Activated CD8-positive, alpha-beta memory T cell treated with anti-CD3 and anti-CD28 coated beads, Interleukin-2, amount 50 U/mL, for 1 hour (primary cell): Measurements from ENCODE around the gene CLNK.

Experiments used
- DNase-seq: peaks from one replicate; pipeline ENCODE4 v3.0.0-alpha.2; 2020; ENCODE audit errors: extremely low read depth

Gene CLNK, protein sequence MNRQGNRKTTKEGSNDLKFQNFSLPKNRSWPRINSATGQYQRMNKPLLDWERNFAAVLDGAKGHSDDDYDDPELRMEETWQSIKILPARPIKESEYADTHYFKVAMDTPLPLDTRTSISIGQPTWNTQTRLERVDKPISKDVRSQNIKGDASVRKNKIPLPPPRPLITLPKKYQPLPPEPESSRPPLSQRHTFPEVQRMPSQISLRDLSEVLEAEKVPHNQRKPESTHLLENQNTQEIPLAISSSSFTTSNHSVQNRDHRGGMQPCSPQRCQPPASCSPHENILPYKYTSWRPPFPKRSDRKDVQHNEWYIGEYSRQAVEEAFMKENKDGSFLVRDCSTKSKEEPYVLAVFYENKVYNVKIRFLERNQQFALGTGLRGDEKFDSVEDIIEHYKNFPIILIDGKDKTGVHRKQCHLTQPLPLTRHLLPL

DNA sequence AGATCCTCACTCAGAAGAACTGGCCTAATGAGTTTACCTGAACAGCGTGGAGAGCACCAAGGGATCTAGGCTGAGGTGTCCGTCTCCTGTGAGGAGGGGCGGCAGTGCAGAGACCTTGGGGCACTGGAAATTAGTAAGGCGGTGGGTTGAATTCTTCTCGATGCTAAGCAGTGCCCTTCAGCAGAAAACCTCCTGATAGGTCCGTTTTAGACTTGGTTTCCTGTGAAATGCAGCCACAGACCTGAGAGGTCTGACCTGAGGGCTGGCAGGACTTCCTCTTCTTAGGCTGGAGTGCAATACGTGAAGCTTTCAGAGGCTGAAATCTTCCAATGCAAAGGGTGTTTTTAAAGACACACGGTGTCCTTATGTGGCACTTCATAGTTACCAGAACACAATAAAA lies at the start of gene CLNK:
TSS of gene CLNK (minus strand) at position 138 of the 400 bp plus-strand sequence. CDS start 16,899 bp downstream, outside the sequence.
- DNase-seq = no peak

DNA sequence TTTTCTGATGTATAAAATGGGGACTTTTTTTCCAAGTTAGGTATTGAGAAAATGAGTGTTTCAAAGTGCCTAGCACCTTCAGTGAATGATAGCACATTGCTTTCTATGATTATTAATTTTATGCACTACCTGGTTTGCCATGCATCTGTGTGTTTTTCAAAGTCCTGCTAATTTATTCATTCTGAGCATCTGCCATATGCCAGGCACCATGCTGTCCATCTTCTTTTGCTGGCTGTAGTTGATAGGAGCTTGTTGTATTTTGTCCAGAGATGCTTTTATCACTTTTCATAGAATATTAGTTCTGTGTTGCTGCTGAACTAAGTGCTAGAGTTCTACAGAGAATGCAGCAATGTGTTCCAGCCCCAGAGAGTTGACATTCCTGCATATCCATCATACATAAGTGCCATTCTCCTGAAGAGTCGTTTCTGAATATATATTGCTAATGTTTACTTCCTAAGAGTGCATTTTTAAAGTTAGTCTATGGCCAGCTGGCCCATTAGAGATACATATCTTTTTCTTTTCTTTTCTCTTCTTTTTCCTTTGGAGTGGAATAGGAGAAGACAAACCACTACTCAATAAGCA lies 49.0 kb upstream of the CLNK start:
- DNase-seq = no peak

DNA sequence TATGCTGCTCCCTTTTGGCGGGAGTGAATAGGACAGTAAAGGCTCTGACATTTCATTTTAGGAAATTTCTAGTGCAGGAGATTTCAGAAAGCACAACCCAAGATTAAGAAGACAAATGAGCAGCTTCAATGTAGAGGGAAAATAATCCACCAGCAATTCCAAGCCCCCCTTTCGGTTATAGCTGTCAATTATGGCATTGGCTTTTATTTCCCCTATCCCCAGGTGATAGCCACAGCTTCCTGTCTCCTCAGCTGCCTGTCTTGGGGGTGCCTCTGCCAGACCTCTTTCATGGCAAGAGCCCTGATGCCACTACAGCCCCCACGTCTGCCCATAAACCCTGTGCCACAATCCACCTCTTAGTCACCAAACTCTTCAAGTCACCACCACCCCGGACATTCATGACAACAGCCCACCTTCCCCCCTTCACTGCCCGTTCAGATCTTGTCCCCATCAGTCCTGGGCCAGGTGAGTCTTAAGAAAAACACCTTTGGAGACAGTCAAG lies 48.4 kb upstream of the CLNK start:
- DNase-seq = no peak

DNA sequence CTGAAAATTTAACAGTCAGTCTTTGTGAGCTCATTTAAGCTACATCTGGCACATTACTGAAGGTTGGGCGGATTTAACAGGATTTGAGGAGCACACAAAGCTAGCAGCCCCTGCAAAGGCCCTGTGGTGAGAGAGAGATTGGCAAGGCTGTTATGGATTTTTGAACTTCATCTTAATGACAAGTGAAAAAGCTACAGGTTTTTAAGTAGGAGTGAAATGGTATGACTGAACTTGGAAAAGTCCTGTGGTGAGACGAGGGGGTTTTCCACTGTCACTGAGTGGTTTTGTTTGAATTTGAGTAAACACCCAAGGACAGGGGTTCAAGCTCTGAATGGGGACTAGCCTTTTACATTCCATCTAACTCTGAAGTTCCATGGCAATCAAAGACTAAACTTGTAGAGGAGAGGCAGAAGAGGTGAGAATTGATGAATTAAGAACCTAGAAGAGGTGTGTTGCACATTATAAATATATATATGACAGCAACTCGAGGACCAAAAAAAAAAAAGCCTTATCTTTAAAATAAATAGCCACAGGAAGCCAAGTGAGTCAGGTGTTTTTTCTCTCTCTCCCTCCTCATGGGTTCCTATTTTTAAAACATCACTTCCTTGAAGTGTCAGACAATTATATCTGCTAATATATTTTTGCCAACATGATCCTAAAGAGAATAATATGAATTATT lies 47.8 kb upstream of the CLNK start:
- no peak for DNase-seq

DNA sequence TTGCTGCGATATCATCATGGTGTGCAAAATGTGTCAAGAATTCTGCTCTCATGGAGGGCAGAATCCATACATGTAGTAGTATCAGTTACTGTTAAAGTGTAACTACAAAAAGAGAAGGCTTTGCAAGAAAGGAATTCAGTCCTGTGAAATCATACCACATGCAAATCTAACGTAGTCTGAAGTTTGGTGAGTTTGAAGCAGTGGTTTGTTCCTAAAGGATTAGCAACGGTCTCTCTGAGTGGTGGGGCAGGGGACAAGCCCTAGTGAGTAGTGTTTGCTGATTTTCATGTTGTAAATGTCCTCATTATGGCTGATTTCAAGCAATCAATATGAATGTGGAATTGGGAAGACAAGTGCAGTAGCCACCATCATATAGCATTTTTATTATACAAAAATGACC lies 47.1 kb upstream of the CLNK start:
- no peak for DNase-seq

DNA sequence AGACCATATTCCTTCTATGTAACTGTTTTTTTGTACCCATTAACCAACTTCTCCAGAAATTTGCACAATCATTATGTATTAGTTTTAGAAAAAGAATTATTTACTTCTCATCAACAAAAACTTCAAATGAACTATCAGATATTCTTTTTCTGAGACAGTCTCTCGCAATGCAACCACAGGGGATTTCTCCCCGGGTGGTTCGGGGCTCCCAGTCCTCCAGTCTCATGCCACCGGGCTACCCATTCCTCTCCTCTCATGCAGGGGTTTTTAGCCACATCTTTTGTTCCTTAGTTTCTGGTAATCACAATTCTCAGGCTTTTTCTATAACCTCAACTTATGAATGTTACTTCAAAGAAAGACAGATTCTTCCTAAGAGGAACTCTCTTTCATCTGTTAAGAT lies 46.6 kb upstream of the CLNK start:
- DNase-seq = no peak

DNA sequence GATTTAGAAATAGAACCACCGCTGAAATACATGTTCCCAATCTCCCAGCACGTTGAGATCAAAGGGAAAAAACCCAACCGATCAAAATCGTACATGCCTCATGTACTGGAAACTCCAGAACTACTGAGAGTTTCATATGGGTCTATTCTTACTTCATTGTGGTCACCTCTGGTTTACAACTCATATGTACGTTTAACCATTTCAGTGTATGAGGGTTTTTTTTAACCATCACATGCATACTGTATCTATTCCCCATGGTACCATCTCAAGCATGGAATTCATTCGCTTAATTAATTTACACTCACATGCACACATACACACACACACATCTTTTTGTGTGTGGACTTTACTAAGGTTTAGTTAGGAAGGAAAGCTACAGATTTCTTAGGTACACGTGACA lies 46.0 kb upstream of the CLNK start:
- no peak for DNase-seq

DNA sequence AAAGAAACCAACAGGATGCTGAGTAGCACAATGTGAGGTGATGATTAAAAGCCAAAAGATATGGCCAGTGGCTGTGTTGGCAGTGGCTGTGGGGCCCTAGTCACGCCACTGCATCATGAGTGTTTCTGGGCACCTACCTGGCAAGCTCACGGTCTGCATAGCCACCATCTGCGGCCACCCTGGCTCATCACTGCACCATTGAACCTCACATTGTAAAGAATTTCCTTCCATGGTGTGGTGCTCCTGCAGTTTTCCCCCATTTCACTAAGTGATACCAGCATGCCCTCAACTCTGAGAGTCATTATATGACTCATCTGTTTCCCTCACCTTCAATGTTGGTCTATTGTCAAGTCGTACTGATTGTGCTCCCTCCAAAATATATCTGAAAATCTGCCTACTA lies 45.5 kb upstream of the CLNK start:
- DNase-seq = no peak

DNA sequence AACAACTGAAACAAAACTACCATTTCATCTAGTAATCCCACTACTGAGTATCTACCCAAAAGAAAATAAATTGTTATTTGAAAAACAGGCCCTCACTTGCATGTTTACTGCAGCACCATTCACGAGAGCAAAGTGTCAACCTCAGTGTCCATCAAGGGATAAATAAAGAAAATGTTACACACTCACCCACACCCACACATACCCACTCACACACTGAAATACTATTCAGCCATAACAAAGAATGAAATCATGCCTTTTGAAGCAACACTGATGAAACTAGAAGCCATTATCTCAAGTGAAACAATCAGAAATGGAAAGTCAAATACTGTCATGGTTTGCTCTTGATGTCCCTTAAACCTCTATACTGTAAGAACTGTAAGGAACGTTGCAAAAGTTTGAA lies 44.8 kb upstream of the CLNK start:
- no peak for DNase-seq

DNA sequence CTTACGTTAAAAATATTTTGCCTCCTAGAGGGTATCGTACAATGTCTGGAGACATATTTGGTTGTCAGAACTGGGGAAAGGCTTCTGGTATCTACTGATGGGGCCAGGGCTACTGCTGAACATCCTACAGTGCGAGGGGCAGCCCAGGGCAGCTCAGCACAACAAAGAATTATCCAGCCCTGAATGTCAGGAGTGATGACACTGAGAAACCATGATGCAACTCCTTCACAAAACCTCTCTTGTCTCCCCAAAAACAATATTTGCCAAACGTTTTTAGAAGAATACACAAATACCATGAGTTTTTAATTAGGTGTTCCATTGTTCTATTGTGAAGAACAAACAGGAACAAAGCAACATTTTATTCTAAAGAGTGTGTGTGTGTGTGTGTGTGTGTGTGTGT lies 43.4 kb upstream of the CLNK start:
- DNase-seq = no peak

DNA sequence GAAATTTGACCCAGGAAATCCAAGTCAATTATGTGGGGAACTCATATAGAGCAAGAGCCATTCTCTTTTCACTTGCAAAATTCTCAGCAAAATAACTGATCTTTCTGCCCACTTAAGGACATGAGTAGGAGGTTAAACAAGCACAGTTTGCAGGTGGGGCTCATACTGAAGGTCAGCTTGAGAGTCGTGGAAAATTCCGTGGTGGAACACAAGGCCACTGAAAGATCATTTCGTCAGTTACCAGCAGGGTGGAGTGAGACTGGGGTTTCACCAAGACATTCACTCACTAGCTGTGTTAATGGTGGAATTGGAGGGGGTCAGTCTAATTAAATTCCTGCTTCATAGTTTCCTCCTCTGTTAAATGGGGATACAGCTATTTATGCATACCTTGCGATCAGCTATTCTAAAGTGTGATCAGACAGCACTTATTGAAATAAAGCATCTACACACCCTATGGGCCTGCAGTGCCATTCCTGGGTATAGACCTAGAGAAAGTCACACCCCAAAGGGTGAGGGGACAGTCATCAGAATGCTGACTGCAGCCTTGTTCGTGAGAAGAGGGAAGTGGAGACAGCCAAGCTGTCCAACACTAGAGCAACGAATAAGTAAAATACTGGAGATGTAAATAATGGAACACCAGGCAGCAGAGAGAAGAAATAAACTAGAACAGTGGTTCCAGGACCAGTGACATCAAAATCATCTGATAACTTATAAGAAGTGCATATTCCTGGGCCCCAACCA lies 42.7 kb upstream of the CLNK start:
- DNase-seq = no peak

DNA sequence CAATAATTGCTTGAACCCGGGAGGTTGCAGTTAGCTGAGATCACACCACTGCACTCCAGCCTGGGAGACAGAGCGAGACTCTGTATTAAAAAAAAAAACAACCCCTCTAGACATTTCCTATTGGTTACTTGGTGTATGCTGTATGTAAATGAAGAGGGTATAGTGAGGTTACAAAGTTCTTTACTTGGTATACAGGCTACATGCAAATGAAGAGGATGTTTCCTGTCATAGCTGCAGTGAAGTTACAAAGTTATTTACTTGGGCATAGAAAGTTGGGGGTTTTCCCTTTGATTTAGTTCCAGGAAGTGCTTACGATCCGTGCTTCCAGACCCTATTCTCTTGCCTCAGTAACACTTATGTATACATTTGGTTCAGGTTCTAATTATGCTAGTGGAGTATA lies 38.4 kb upstream of the CLNK start:
- DNase-seq = no peak

DNA sequence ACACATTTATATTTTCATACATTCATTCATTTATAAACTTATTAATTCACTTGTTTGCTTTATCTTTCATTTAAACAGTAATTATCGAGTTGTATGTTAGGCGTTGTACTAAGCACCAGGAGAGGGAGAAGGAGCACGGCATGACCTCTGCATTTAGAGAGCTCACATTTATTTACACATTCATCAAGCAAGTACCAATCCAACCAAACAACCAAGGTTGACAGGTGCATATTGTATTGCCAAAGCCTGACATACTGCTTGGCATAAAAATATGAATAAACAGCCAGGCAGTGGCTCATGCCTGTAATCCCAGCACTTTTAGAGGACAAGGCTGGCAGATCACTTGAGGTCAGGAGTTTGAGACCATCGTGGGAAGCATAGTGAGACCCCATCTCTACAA lies 37.0 kb upstream of the CLNK start:
- no peak for DNase-seq

DNA sequence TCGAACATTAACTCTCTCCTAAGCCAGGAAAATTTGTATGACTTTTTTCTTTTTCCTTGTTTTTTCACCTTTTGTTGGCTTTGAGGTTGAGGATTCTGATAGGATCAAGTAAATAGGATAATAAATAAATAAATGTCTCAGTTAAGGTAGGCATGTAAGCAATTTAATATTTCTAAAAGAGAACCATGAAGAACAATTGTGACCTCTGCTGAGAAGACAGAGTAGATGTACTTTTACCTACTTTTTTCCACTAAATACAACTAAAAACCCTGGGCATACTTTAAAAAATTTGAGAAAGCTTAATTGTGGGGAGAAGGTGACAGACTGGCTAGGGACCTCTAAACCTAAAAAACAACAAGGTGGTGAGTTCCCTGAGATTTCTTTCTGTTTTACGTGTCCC lies 31.6 kb upstream of the CLNK start:
- no peak for DNase-seq

DNA sequence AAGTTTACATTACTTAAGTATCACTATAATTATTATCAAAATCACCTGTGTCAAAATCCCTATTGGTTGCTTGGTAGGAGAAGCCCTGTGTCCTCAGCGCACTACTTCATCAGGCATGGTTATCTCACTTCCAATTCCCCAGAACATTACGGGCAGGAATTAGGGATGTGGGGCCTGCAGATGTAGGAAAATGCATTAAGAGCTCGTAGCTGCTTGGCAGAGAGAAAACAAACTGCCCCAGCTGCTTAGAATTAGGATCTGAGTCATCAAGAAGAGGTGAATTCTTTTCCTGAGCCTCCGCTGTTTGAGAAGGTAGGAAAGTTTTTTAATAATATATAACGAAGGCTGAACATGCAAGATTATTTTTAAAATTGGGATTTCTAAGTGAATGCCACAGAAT lies 31.1 kb upstream of the CLNK start:
- DNase-seq = no peak

DNA sequence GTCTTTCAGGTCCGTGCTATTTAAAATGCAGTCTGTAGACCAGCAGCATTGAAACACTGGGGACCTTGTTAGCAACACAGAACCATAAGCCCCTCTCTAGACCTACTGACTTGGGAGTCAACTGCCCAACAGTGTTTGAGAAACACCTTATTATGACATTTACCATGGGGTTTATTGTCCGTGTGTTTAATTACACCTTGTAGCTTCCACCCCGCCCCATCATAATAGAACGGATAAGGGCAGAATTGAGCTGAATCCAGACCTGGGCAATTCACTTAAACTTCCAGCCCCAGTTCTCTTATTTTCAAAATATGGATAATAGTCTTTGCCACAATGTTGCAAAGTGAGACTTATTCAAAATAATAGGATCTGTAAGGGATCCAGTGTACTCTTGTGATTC lies 30.6 kb upstream of the CLNK start:
- no peak for DNase-seq

DNA sequence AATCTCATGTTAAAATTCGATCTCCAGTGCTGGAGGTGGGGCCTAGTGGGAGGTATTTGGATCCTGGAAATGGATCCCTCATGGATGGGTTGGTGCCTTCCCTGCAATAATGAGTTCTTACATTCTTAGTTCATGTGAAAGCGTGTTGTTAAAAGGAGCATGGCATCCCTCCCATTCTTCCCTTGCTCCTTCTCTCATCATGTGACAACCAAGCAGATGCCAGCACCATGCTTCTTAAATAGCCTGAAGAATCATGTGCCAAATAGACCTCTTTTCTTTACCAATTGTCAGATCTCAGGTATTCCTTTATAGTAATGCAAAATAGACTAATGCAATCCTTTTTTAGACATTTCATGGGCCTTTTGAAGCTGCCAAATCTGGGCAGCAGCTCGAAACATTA lies 29.0 kb upstream of the CLNK start:
- DNase-seq = no peak

DNA sequence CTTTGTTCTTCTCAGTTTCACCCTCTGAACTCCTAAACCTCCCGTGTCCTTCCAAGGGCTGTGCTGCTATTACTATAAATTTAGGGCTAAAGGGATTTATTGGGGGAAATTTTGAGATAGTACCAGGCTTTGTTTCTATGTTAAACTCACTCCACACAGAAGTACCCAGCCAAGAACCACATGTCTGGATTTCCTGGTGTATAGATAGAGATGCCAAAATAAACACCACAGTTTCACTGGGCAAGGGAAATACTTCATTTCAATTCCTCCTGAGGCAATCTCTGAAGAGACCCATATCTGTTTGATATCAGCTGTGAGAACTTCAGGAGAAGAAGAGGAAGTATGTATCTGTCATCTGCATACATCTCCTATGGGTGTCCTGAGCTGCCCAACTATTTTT lies 21.7 kb upstream of the CLNK start:
- no peak for DNase-seq

DNA sequence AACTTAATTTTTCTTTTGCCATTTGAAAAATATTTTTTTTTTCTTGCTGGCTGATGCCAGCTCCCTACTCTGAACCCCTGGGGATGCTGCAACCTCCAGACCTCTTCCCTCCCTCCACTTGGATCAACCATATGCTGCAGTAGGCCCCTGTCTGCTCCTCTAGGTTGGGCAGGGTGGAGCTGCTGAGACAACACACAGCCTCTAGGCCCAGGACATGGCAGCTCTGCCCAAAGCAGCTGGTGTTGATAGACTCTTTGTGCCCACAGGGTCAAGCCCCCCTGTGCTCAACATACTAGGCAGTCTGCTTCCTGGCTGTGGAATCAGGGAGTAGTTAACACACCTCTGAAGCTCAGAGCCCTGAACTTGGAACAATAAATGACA lies 19.9 kb upstream of the CLNK start:
- DNase-seq = no peak

DNA sequence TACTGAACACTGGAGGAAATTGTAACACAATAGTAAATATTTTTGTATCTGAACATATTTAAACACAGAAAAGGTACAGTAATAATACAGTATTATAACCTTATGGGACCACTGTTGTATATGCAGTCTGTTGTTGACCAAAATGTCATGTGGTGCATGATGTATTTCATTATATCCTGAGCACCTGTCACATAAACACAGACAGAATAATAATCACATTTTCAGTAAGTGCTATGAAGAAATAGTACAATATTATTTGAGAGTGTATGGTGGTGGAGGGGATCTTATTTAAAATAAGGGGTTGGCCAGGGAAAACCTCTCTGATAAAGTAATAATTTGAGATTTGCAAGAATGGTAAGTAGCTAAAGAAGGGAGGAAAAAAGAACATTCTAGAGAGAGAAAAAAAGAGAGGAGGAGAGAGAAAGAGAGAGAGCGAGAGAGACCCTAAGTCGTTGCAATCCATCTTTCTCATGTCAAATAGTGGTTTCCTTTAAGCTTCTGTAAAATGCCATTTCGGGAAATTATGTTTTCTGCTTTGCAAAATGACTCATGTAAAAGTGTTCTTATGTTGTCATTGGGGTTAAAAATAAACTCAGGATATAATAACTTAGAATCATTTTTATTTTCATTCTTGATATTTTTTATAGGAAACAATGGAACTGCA lies 19.3 kb upstream of the CLNK start:
- DNase-seq = no peak

DNA sequence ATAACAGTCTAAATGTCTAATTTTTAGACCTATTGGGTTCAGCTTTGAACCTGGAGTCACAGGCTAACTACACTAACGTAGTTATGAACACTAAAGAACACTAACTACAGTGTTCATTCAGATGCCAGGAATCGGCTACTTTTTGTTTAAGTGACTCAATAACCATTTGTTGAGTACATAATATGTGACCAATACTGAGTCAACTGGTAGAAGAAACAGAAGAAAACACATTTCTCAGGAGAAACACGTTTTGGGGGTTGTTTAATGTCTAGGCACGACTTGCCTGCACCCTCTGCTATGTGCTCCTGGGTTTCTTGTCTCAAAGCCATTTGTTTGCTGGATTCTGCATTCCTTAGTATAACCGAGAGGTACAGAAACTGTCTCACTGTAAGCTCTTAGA lies 18.6 kb upstream of the CLNK start:
- no peak for DNase-seq
